SK-N-SH (cell line): Measurements from ENCODE around the gene ABHD13.

Experiments
- EP300 ChIP-seq, 2 experiments: IDR thresholded peaks; 2 replicates each; pipeline versions ENCODE4 v1.4.0 to v1.6.1; 2012; ENCODE audit warnings: borderline replicate concordance in 1 of 2, low read depth in 1 of 2, low read length in 1 of 2
- GABPA ChIP-seq: IDR thresholded peaks from 2 replicates; pipeline ENCODE4 v1.4.0; 2012; ENCODE audit warnings: low read depth, mild to moderate bottlenecking
- JUND ChIP-seq: IDR thresholded peaks from 2 replicates; pipeline ENCODE4 v1.4.0; 2012
- MXI1 ChIP-seq: IDR thresholded peaks from 2 replicates; pipeline ENCODE4 v1.6.1; 2012; ENCODE audit warnings: mild to moderate bottlenecking, low read depth, low read length, improper control_type of control experiment
- POLR2AphosphoS5 ChIP-seq: IDR thresholded peaks from 2 replicates; pipeline ENCODE4 v1.6.1; 2012; ENCODE audit warnings: low read depth, low read length
- RFX5 ChIP-seq: IDR thresholded peaks from 2 replicates; pipeline ENCODE4 v1.6.1; 2012; ENCODE audit warnings: mild to moderate bottlenecking, improper control_type of control experiment, low read length
- RXRA ChIP-seq: IDR thresholded peaks from 2 replicates; pipeline ENCODE4 v1.4.0; 2012; ENCODE audit warnings: low read depth, mild to moderate bottlenecking, borderline replicate concordance
- SIN3A ChIP-seq: IDR thresholded peaks from 2 replicates; pipeline ENCODE4 v1.6.1; 2012; ENCODE audit warnings: low read depth, mild to moderate bottlenecking, low read length, moderate library complexity, borderline replicate concordance
- YY1 ChIP-seq: IDR thresholded peaks from 2 replicates; pipeline ENCODE4 v1.4.0; 2012; ENCODE audit warnings: low read depth, mild to moderate bottlenecking
- TF ChIP-seq, protein P1 (sequence below): fragments of 150-350 bp; IDR thresholded peaks from 2 replicates; pipeline ENCODE4 v1.6.1; 2017; ENCODE audit warnings: antibody characterized with exemption, low read length, low read depth, borderline replicate concordance
- TF ChIP-seq, protein P2 (sequence below): fragments of 200-600 bp; sonication (generic); IDR thresholded peaks from 2 replicates; pipeline ENCODE4 v1.6.1; 2017; ENCODE audit warnings: antibody characterized with exemption, mild to moderate bottlenecking, moderate library complexity
- TF ChIP-seq, protein P3 (sequence below): IDR thresholded peaks from 2 replicates; pipeline ENCODE4 v1.4.0; 2012; ENCODE audit warnings: low read depth
- TF ChIP-seq, protein P4 (sequence below): IDR thresholded peaks from 2 replicates; pipeline ENCODE4 v1.6.1; 2012; ENCODE audit warnings: mild to moderate bottlenecking, low read depth, low read length, moderate library complexity

DNA sequence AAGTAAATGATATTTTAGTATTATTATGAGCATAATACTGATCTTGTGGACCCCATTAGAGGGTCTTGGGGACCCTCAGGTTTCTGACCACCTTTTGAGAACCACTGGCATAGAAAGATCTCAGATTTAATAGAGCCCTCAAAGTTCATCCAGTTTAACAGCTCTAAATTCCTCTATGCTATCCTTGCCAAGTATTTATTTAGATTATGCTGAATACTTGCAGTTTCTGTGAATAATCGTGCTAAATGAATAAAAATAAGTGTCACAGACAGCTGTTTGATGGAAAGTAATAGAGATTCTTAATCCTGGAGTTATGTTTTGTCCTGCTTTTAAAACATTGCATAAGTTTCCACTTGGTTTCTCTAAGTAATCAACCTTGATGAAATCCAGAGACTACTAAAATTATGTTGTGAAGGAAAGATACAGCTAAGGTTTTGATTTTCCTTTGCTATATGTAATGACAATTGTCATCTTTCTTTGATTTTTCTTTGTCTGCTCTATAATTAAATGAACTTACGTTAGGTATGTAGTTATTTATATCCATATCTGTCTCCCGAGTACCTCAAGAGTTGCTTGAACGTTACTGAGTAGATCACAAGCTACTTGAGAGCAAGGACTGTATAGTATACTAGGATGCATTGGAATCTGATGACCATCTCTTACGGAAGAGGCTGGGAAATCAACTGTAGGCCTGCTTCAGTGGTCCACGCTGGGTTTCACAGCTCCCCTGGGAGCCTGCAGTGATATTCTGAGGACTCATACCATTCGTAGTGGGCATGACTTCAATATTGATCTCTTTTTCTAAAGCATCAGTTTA, 5.7 kb downstream of the ABHD13 start:
- TF ChIP-seq, protein P1, sequence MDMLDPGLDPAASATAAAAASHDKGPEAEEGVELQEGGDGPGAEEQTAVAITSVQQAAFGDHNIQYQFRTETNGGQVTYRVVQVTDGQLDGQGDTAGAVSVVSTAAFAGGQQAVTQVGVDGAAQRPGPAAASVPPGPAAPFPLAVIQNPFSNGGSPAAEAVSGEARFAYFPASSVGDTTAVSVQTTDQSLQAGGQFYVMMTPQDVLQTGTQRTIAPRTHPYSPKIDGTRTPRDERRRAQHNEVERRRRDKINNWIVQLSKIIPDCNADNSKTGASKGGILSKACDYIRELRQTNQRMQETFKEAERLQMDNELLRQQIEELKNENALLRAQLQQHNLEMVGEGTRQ: no peak
- TF ChIP-seq, protein P2, sequence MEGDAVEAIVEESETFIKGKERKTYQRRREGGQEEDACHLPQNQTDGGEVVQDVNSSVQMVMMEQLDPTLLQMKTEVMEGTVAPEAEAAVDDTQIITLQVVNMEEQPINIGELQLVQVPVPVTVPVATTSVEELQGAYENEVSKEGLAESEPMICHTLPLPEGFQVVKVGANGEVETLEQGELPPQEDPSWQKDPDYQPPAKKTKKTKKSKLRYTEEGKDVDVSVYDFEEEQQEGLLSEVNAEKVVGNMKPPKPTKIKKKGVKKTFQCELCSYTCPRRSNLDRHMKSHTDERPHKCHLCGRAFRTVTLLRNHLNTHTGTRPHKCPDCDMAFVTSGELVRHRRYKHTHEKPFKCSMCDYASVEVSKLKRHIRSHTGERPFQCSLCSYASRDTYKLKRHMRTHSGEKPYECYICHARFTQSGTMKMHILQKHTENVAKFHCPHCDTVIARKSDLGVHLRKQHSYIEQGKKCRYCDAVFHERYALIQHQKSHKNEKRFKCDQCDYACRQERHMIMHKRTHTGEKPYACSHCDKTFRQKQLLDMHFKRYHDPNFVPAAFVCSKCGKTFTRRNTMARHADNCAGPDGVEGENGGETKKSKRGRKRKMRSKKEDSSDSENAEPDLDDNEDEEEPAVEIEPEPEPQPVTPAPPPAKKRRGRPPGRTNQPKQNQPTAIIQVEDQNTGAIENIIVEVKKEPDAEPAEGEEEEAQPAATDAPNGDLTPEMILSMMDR: no peak
- TF ChIP-seq SIN3A (no peak), YY1 (no peak), EP300 (IDR thresholded peaks at IDR 0.05; ENCODE audit: borderline replicate concordance in 1 of 2, low read depth in 1 of 2, low read length in 1 of 2) (no peak), MXI1 (no peak), GABPA (no peak), RXRA (no peak), POLR2AphosphoS5 (no peak), JUND (no peak), RFX5 (no peak)
- TF ChIP-seq, protein P3, sequence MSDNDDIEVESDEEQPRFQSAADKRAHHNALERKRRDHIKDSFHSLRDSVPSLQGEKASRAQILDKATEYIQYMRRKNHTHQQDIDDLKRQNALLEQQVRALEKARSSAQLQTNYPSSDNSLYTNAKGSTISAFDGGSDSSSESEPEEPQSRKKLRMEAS: no peak
- TF ChIP-seq, protein P4, sequence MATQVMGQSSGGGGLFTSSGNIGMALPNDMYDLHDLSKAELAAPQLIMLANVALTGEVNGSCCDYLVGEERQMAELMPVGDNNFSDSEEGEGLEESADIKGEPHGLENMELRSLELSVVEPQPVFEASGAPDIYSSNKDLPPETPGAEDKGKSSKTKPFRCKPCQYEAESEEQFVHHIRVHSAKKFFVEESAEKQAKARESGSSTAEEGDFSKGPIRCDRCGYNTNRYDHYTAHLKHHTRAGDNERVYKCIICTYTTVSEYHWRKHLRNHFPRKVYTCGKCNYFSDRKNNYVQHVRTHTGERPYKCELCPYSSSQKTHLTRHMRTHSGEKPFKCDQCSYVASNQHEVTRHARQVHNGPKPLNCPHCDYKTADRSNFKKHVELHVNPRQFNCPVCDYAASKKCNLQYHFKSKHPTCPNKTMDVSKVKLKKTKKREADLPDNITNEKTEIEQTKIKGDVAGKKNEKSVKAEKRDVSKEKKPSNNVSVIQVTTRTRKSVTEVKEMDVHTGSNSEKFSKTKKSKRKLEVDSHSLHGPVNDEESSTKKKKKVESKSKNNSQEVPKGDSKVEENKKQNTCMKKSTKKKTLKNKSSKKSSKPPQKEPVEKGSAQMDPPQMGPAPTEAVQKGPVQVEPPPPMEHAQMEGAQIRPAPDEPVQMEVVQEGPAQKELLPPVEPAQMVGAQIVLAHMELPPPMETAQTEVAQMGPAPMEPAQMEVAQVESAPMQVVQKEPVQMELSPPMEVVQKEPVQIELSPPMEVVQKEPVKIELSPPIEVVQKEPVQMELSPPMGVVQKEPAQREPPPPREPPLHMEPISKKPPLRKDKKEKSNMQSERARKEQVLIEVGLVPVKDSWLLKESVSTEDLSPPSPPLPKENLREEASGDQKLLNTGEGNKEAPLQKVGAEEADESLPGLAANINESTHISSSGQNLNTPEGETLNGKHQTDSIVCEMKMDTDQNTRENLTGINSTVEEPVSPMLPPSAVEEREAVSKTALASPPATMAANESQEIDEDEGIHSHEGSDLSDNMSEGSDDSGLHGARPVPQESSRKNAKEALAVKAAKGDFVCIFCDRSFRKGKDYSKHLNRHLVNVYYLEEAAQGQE: no peak
